ENCODE measurements around the gene TBC1D23. TPM values are rescaled to one million over a fixed set of nuclear protein-coding genes. Genes with fewer than 3 reads are reported as not detected.

TBC1D23 gene
- total and polyA plus RNA-seq, 2 experiments from 2014 or later: 22.4 to 34.4 TPM

DNA sequence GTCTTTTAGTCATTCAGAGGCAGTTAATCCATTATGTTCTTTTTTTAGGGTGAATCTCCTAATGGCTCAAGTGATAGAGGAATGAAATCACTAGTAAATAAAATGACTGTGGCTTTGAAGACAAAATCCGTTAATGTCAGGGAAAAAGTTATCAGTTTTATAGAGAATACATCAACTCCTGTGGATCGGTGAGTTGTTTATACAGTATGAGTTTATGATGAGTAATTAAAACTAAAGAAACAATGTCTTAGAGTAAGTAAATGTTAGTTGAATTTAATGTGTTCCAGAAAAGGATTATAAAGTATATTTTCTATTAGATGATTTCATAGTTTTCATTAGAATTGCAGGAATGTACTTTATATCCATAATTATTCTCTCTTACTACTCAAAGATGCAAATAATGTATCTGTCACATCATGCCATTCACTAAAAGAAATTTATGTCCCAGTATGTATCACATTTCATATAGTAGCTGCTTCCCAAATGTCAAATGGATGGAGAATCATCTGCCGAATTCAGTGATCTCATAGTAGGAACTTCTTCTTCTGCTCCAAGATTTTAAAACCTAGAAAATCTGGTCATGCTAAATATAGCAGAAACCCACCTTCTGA, 49.7 kb downstream of the TBC1D23 start:
- Histone ChIP-seq H3K79me2 (replicated peaks; ENCODE audit: insufficient read depth) (no peaks in the 10 kb centered on the region), H3K4me2 (no peak overlapping the region), H3K4me3 (no peak overlapping the region), H3F3A (replicated peaks; ENCODE audit: low read depth) (no peaks in the 10 kb centered on the region), H4K20me1 (replicated peaks; ENCODE audit: insufficient read depth) (no peaks in the 10 kb centered on the region), H3K9me2 (ENCODE audit: insufficient read depth) (no peaks in the 10 kb centered on the region), H3K36me3 (ENCODE audit: insufficient read depth) (no peaks in the 10 kb centered on the region; the same call in 1 of the 2 replicates), H3K27ac (ENCODE audit: low read depth) (no peak overlapping the region), H2AFZ (no peak overlapping the region), H3K27me3 (ENCODE audit: insufficient read depth) (no peaks in the 10 kb centered on the region), H3K4me1 (ENCODE audit: insufficient read depth) (0 out of 2 replicates have a peak, but pooled peaks cover 8% of the 10 kb centered on the region)
- ATAC-seq: no peak
- Mint-ChIP-seq H3K27ac (no peak overlapping the region), H3K36me3 (ENCODE audit: low read depth) (no peaks in the 10 kb centered on the region), H3K4me3 (no peak overlapping the region), H3K9me3 (no peaks in the 10 kb centered on the region), H3K27me3 (ENCODE audit: insufficient read depth, low read depth, poor library complexity) (no peaks in the 10 kb centered on the region), H3K4me1 (peaks cover 6% of the 10 kb centered on the region)
- no peak for DNase-seq (ENCODE audit: low spot score)
- no peak for TF ChIP-seq STAT1 (IDR thresholded peaks at IDR 0.05; ENCODE audit: unreplicated experiment)
- TF ChIP-seq, protein P1, sequence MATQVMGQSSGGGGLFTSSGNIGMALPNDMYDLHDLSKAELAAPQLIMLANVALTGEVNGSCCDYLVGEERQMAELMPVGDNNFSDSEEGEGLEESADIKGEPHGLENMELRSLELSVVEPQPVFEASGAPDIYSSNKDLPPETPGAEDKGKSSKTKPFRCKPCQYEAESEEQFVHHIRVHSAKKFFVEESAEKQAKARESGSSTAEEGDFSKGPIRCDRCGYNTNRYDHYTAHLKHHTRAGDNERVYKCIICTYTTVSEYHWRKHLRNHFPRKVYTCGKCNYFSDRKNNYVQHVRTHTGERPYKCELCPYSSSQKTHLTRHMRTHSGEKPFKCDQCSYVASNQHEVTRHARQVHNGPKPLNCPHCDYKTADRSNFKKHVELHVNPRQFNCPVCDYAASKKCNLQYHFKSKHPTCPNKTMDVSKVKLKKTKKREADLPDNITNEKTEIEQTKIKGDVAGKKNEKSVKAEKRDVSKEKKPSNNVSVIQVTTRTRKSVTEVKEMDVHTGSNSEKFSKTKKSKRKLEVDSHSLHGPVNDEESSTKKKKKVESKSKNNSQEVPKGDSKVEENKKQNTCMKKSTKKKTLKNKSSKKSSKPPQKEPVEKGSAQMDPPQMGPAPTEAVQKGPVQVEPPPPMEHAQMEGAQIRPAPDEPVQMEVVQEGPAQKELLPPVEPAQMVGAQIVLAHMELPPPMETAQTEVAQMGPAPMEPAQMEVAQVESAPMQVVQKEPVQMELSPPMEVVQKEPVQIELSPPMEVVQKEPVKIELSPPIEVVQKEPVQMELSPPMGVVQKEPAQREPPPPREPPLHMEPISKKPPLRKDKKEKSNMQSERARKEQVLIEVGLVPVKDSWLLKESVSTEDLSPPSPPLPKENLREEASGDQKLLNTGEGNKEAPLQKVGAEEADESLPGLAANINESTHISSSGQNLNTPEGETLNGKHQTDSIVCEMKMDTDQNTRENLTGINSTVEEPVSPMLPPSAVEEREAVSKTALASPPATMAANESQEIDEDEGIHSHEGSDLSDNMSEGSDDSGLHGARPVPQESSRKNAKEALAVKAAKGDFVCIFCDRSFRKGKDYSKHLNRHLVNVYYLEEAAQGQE (IDR thresholded peaks at IDR 0.05; ENCODE audit: unreplicated experiment): no peak
- TF ChIP-seq ZNF114 (CRISPR knock-in tag; IDR thresholded peaks at IDR 0.05): no peak
- no peak for TF ChIP-seq ETS1 (IDR thresholded peaks at IDR 0.05)
- no peak for TF ChIP-seq JUNB (IDR thresholded peaks at IDR 0.05; ENCODE audit: unreplicated experiment)
- TF ChIP-seq EZH2 (IDR thresholded peaks at IDR 0.05; ENCODE audit: low read depth, unreplicated experiment): no peak
- TF ChIP-seq NANOG (IDR thresholded peaks at IDR 0.05; ENCODE audit: borderline replicate concordance): no peak
- no peak for TF ChIP-seq EZH2phosphoT487 (IDR thresholded peaks at IDR 0.05; ENCODE audit: unreplicated experiment)
- no peak for TF ChIP-seq POLR2AphosphoS5 (IDR thresholded peaks at IDR 0.05; ENCODE audit: low read depth)
- TF ChIP-seq CTCF (conservative IDR thresholded peaks at IDR 0.05; ENCODE audit: low read depth in 2 of 2): no peak
- no peak for TF ChIP-seq ZNF331 (CRISPR knock-in tag; IDR thresholded peaks at IDR 0.05; ENCODE audit: low read depth)
- no peak for TF ChIP-seq CREB1 (CRISPR knock-in tag; IDR thresholded peaks at IDR 0.05; ENCODE audit: low read depth)
- TF ChIP-seq, protein P2, sequence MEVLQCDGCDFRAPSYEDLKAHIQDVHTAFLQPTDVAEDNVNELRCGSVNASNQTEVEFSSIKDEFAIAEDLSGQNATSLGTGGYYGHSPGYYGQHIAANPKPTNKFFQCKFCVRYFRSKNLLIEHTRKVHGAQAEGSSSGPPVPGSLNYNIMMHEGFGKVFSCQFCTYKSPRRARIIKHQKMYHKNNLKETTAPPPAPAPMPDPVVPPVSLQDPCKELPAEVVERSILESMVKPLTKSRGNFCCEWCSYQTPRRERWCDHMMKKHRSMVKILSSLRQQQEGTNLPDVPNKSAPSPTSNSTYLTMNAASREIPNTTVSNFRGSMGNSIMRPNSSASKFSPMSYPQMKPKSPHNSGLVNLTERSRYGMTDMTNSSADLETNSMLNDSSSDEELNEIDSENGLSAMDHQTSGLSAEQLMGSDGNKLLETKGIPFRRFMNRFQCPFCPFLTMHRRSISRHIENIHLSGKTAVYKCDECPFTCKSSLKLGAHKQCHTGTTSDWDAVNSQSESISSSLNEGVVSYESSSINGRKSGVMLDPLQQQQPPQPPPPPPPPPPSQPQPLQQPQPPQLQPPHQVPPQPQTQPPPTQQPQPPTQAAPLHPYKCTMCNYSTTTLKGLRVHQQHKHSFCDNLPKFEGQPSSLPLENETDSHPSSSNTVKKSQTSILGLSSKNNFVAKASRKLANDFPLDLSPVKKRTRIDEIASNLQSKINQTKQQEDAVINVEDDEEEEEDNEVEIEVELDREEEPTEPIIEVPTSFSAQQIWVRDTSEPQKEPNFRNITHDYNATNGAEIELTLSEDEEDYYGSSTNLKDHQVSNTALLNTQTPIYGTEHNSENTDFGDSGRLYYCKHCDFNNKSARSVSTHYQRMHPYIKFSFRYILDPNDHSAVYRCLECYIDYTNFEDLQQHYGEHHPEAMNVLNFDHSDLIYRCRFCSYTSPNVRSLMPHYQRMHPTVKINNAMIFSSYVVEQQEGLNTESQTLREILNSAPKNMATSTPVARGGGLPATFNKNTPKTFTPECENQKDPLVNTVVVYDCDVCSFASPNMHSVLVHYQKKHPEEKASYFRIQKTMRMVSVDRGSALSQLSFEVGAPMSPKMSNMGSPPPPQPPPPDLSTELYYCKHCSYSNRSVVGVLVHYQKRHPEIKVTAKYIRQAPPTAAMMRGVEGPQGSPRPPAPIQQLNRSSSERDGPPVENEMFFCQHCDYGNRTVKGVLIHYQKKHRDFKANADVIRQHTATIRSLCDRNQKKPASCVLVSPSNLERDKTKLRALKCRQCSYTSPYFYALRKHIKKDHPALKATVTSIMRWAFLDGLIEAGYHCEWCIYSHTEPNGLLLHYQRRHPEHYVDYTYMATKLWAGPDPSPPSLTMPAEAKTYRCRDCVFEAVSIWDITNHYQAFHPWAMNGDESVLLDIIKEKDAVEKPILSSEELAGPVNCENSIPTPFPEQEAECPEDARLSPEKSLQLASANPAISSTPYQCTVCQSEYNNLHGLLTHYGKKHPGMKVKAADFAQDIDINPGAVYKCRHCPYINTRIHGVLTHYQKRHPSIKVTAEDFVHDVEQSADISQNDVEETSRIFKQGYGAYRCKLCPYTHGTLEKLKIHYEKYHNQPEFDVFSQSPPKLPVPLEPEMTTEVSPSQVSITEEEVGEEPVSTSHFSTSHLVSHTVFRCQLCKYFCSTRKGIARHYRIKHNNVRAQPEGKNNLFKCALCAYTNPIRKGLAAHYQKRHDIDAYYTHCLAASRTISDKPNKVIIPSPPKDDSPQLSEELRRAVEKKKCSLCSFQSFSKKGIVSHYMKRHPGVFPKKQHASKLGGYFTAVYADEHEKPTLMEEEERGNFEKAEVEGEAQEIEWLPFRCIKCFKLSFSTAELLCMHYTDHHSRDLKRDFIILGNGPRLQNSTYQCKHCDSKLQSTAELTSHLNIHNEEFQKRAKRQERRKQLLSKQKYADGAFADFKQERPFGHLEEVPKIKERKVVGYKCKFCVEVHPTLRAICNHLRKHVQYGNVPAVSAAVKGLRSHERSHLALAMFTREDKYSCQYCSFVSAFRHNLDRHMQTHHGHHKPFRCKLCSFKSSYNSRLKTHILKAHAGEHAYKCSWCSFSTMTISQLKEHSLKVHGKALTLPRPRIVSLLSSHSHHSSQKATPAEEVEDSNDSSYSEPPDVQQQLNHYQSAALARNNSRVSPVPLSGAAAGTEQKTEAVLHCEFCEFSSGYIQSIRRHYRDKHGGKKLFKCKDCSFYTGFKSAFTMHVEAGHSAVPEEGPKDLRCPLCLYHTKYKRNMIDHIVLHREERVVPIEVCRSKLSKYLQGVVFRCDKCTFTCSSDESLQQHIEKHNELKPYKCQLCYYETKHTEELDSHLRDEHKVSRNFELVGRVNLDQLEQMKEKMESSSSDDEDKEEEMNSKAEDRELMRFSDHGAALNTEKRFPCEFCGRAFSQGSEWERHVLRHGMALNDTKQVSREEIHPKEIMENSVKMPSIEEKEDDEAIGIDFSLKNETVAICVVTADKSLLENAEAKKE (CRISPR knock-in tag; IDR thresholded peaks at IDR 0.05): no peak

Measured in GM23338 (cell line).